Smooth muscle cell (in vitro differentiated cells): ENCODE data around the gene TRMT10A. TPM values are rescaled to one million over a fixed set of nuclear protein-coding genes. Genes with fewer than 3 reads are reported as not detected.

Experiments used
- DNase-seq: peaks from one replicate; lab custom pipeline; 2025; ENCODE audit not compliant: unreplicated experiment; lab: John Stamatoyannopoulos, UW
- H2AFZ ChIP-seq: fragments of 200-600 bp; sonication (generic); 2 replicates; pipeline ENCODE4 v1.6.0; 2016; ENCODE audit warnings: antibody characterized with exemption, low read depth, mild to moderate bottlenecking
- H3F3A ChIP-seq: fragments of 200-600 bp; sonication (generic); 2 replicates; pipeline ENCODE4 v1.6.0; 2017; ENCODE audit warnings: antibody characterized with exemption, low read depth
- H3K27ac ChIP-seq: fragments of 200-600 bp; sonication (generic); 2 replicates; pipeline ENCODE4 v1.5.1; 2016; ENCODE audit warnings: low read depth, mild to moderate bottlenecking
- H3K27me3 ChIP-seq: fragments of 200-600 bp; sonication (generic); 2 replicates; pipeline ENCODE4 v1.6.1; 2016; ENCODE audit warnings: low read depth, mild to moderate bottlenecking
- H3K36me3 ChIP-seq: fragments of 200-600 bp; sonication (generic); 2 replicates; pipeline ENCODE4 v1.5.1; 2016; ENCODE audit warnings: low read depth
- H3K4me1 ChIP-seq: fragments of 200-600 bp; sonication (generic); 2 replicates; pipeline ENCODE4 v1.5.1; 2016; ENCODE audit warnings: low read depth
- H3K4me2 ChIP-seq: fragments of 200-600 bp; sonication (generic); 2 replicates; pipeline ENCODE4 v1.6.0; 2016; ENCODE audit warnings: mild to moderate bottlenecking
- H3K4me3 ChIP-seq: fragments of 200-600 bp; sonication (generic); 2 replicates; pipeline ENCODE4 v1.5.1; 2016; ENCODE audit warnings: mild to moderate bottlenecking
- H3K79me2 ChIP-seq: fragments of 200-600 bp; sonication (generic); 2 replicates; pipeline ENCODE4 v1.6.0; 2016; ENCODE audit warnings: low read depth, mild to moderate bottlenecking
- H3K9ac ChIP-seq: fragments of 200-600 bp; sonication (generic); 2 replicates; pipeline ENCODE4 v1.6.0; 2016; ENCODE audit warnings: low read depth
- H3K9me3 ChIP-seq: fragments of 200-600 bp; sonication (generic); replicated peaks from 2 replicates; pipeline ENCODE4 v1.5.1; 2016; ENCODE audit warnings: low read depth
- H4K20me1 ChIP-seq: fragments of 200-600 bp; sonication (generic); 2 replicates; pipeline ENCODE4 v1.6.0; 2016; ENCODE audit warnings: low read depth
- CTCF ChIP-seq: fragments of 200-600 bp; sonication (generic); IDR thresholded peaks from 2 replicates; pipeline ENCODE4 v1.5.1; 2017; ENCODE audit warnings: borderline replicate concordance, mild to moderate bottlenecking, antibody characterized with exemption; ENCODE audit not compliant: insufficient read depth, poor library complexity, severe bottlenecking
- WGBS: methylation state at CpG from one replicate; pipeline ENCODE4 v1.1.7; 2016; ENCODE audit warnings: low lambda C conversion rate; 5-methylcytosine and 5-hydroxymethylcytosine counted together
- polyA plus RNA-seq: library from polyadenylated mRNA; unstranded; fragments of >200 nt; fragmentation: Nextera tagmentation; extraction: Ambion mirVana; gene quantifications from 2 replicates; pipeline ENCODE4 v1.2.1, GENCODE V29; 2016
- total RNA-seq: library from RNA; depleted of rRNA; stranded (reverse); fragments of >200 nt; gene quantifications from 2 replicates; pipeline ENCODE4 v1.2.3, GENCODE V29; 2014

The TRMT10A gene
- total and polyA plus RNA-seq, 2 experiments from 2014 or later = 4.0 to 4.6 TPM

- no peaks in the 10 kb centered on the region for H3K79me2 ChIP-seq
- H3K4me3 ChIP-seq = no peak overlapping the region
- H3K9me3 ChIP-seq = no peaks in the 10 kb centered on the region
- no peaks in the 10 kb centered on the region for H3K27me3 ChIP-seq
- no peaks in the 10 kb centered on the region for H3K4me1 ChIP-seq
- H3F3A ChIP-seq = no peaks in the 10 kb centered on the region
- H2AFZ ChIP-seq = no peak overlapping the region
- 88% methylated on average over 5 of the region's 5 CpGs for WGBS
- no peaks in the 10 kb centered on the region for H4K20me1 ChIP-seq
- no peak overlapping the region for H3K27ac ChIP-seq
- no peak for DNase-seq
- no peak for TF ChIP-seq CTCF
- no peak overlapping the region for H3K9ac ChIP-seq
- no peaks in the 10 kb centered on the region for H3K36me3 ChIP-seq
- H3K4me2 ChIP-seq = no peak overlapping the region
Measured at GRCh38 chr4:99610605-99611175, 46.9 kb upstream of the TRMT10A start.

- Histone ChIP-seq H4K20me1 (no peaks in the 10 kb centered on the region), H3K36me3 (no peaks in the 10 kb centered on the region), H3K4me2 (no peak overlapping the region), H3K27me3 (no peaks in the 10 kb centered on the region), H3K9me3 (no peaks in the 10 kb centered on the region), H3K9ac (no peak overlapping the region), H2AFZ (no peak overlapping the region), H3K4me3 (no peak overlapping the region), H3F3A (no peaks in the 10 kb centered on the region), H3K79me2 (no peaks in the 10 kb centered on the region), H3K4me1 (no peaks in the 10 kb centered on the region), H3K27ac (no peak overlapping the region)
- no peak for DNase-seq
- 92% methylated on average over 5 of the region's 5 CpGs for whole genome bisulfite sequencing
- no peak for TF ChIP-seq CTCF
Measured at GRCh38 chr4:99608417-99608816, 44.6 kb upstream of the TRMT10A start.

GRCh38 chr4:99606716-99607115 is 42.9 kb upstream of the TRMT10A start:
- no peaks in the 10 kb centered on the region for H3K4me1 ChIP-seq
- no peak overlapping the region for H3K9ac ChIP-seq
- H3K27ac ChIP-seq = no peak overlapping the region
- H3K4me2 ChIP-seq = no peak overlapping the region
- no peaks in the 10 kb centered on the region for H4K20me1 ChIP-seq
- no peak for DNase-seq
- TF ChIP-seq CTCF = no peak
- H3K79me2 ChIP-seq = no peaks in the 10 kb centered on the region
- no peaks in the 10 kb centered on the region for H3K36me3 ChIP-seq
- WGBS = 90% methylated on average over 2 of the region's 2 CpGs
- no peaks in the 10 kb centered on the region for H3F3A ChIP-seq
- H3K27me3 ChIP-seq = no peaks in the 10 kb centered on the region
- no peak overlapping the region for H3K4me3 ChIP-seq
- H2AFZ ChIP-seq = no peak overlapping the region
- H3K9me3 ChIP-seq = no peaks in the 10 kb centered on the region

GRCh38 chr4:99594818-99595217 is 31.0 kb upstream of the TRMT10A start:
- H3K36me3 ChIP-seq = no peaks in the 10 kb centered on the region
- no peak overlapping the region for H3K9ac ChIP-seq
- TF ChIP-seq CTCF = no peak
- DNase-seq = no peak
- no peaks in the 10 kb centered on the region for H3F3A ChIP-seq
- no peaks in the 10 kb centered on the region for H4K20me1 ChIP-seq
- no peaks in the 10 kb centered on the region for H3K4me1 ChIP-seq
- no peak overlapping the region for H2AFZ ChIP-seq
- no peak overlapping the region for H3K27ac ChIP-seq
- H3K4me3 ChIP-seq = no peak overlapping the region
- H3K79me2 ChIP-seq = no peaks in the 10 kb centered on the region
- no peaks in the 10 kb centered on the region for H3K27me3 ChIP-seq
- no peaks in the 10 kb centered on the region for H3K9me3 ChIP-seq
- H3K4me2 ChIP-seq = no peak overlapping the region
- 93% methylated on average over 2 of the region's 2 CpGs for WGBS
